Thyroid gland (tissue), 4 donors: ENCODE results near the gene DLG2. TPM values are rescaled to one million over a fixed set of nuclear protein-coding genes. Genes with fewer than 3 reads are reported as not detected.

Source experiments
- DNase-seq, 2 donors: peaks; one replicate each; pipeline ENCODE4 v3.0.0-alpha.2; 2019
- H3K27ac ChIP-seq, 3 donors: fragments of 200-600 bp; sonication (generic); 1 replicate in 2 of 3; 2 replicates in 1 of 3; pipeline ENCODE4 v1.5.1; 2016 to 2019; ENCODE audit warnings: mild to moderate bottlenecking in 1 of 3, moderate library complexity in 1 of 3
- H3K27me3 ChIP-seq: fragments of 200-600 bp; sonication (generic); one replicate; pipeline ENCODE4 v1.5.1; 2019
- H3K36me3 ChIP-seq, 2 donors: fragments of 200-600 bp; sonication (generic); one replicate each; pipeline ENCODE4 v1.5.1; 2016 to 2019
- H3K4me1 ChIP-seq, 2 donors: fragments of 200-600 bp; sonication (generic); one replicate each; pipeline ENCODE4 v1.5.1; 2017 to 2019
- H3K4me3 ChIP-seq, 3 donors: fragments of 200-600 bp; sonication (generic); replicated peaks in 1 of 3; 1 replicate in 2 of 3; 2 replicates in 1 of 3; pipeline ENCODE4 v1.5.1; 2016; ENCODE audit warnings: mild to moderate bottlenecking in 1 of 3
- H3K9me3 ChIP-seq: fragments of 200-600 bp; sonication (generic); one replicate; pipeline ENCODE4 v1.5.1; 2017
- CTCF ChIP-seq, 6 experiments: fragments of 200-600 bp in 3 of 6; fragments of 450-650 bp in 3 of 6; sonication (generic) in 3 of 6; IDR thresholded peaks; one replicate each; pipeline ENCODE4 v1.5.1; 2016 to 2019; ENCODE audit warnings: antibody characterized with exemption in 6 of 6, mild to moderate bottlenecking in 2 of 6, inconsistent platforms in 1 of 6, moderate library complexity in 1 of 6
- POLR2A ChIP-seq, 2 donors: fragments of 450-650 bp; IDR thresholded peaks; one replicate each; pipeline ENCODE4 v1.6.1; 2017; ENCODE audit warnings: antibody characterized with exemption in 2 of 2, mild to moderate bottlenecking in 2 of 2, moderate library complexity in 1 of 2
- WGBS, 2 donors: methylation state at CpG; one replicate each; pipeline ENCODE4 v1.1.5; 2017; 5-methylcytosine and 5-hydroxymethylcytosine counted together
- intact Hi-C: fragments of 100-400 bp; cut with DNase I; formaldehyde crosslinking; loops from one replicate; pipeline ENCODE4 v1.15.1; 2023
- total RNA-seq, 4 donors: library from RNA; depleted of rRNA; stranded (reverse); fragments of >200 nt; gene quantifications; one replicate each; pipeline ENCODE4 v1.2.3, GENCODE V29; 2016

The DLG2 gene
- total RNA-seq, 4 donors from 2014 or later = 29.4 to 79.4 (median 42.4) TPM

GRCh38 chr11:83475760-83476159, 2151.4 kb downstream of the DLG2 start:
- intact Hi-C loops = no loop called here
- H3K4me3 ChIP-seq = no peak overlapping the region
- no peaks in the 10 kb centered on the region for H3K27me3 ChIP-seq
- H3K4me1 ChIP-seq = peaks cover 0 to 14% of the 10 kb centered on the region in 2 donors
- H3K27ac ChIP-seq = no peak overlapping the region
- H3K9me3 ChIP-seq = no peaks in the 10 kb centered on the region
- DNase-seq = no peak
- no peak for TF ChIP-seq CTCF (IDR thresholded peaks at IDR 0.05)
- H3K36me3 ChIP-seq = no peaks in the 10 kb centered on the region
- WGBS, 2 donors = 82 to 91% methylated on average over 3 of the region's 3 CpGs

- intact Hi-C loops = no loop called here
- Histone ChIP-seq H3K9me3 (no peaks in the 10 kb centered on the region), H3K4me1 (peaks cover 3 to 12% of the 10 kb centered on the region in 2 donors), H3K27me3 (no peaks in the 10 kb centered on the region), H3K27ac (no peak overlapping the region), H3K4me3 (no peak overlapping the region), H3K36me3 (no peaks in the 10 kb centered on the region)
- WGBS, 2 donors = 87 to 94% methylated on average over 3 of the region's 3 CpGs
- no peak for TF ChIP-seq CTCF (IDR thresholded peaks at IDR 0.05)
- no peak for TF ChIP-seq POLR2A (IDR thresholded peaks at IDR 0.05)
- DNase-seq = no peak
Measured at GRCh38 chr11:83473743-83474142, 2153.4 kb downstream of the DLG2 start.

GRCh38 chr11:83472806-83473205, 2154.3 kb downstream of the DLG2 start:
- intact Hi-C loops = no loop called here
- Histone ChIP-seq H3K36me3 (no peaks in the 10 kb centered on the region), H3K27me3 (no peaks in the 10 kb centered on the region), H3K4me1 (peaks cover 3 to 8% of the 10 kb centered on the region in 2 donors), H3K9me3 (no peaks in the 10 kb centered on the region), H3K4me3 (no peak overlapping the region), H3K27ac (no peak overlapping the region)
- TF ChIP-seq CTCF (IDR thresholded peaks at IDR 0.05) = no peak
- TF ChIP-seq POLR2A (IDR thresholded peaks at IDR 0.05) = no peak
- no peak for DNase-seq

- 84 to 88% methylated on average over 5 of the region's 5 CpGs for WGBS, 2 donors
- no peak for TF ChIP-seq CTCF (IDR thresholded peaks at IDR 0.05)
- TF ChIP-seq POLR2A (IDR thresholded peaks at IDR 0.05) = no peak
- H3K27ac ChIP-seq = no peak overlapping the region
- no peak for DNase-seq
- intact Hi-C loops = no loop called here
- no peaks in the 10 kb centered on the region for H3K36me3 ChIP-seq
- peaks cover 3 to 5% of the 10 kb centered on the region in 2 donors for H3K4me1 ChIP-seq
- no peaks in the 10 kb centered on the region for H3K9me3 ChIP-seq
- no peaks in the 10 kb centered on the region for H3K27me3 ChIP-seq
- H3K4me3 ChIP-seq = no peak overlapping the region
Measured at GRCh38 chr11:83471831-83472727, 2155.1 kb downstream of the DLG2 start.

DNA sequence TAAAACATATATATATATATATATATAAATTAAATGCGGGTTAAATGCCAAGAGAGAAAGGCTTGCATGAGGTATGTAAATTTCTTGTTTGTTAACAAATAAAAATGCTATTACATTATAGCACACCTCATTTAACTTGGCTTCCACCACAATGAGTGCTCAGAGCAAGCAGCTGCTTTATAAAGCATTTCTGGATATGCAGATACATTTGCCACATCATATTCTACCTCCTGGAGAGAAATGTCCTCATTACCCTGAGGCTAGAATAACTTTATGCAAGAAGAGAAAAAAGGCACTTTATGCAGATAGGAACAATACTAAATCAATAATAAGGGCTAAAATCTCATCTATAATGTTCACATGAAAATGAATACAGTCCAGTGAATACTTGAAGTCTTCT, 2159.3 kb downstream of the DLG2 start:
- no peak overlapping the region for H3K4me3 ChIP-seq
- DNase-seq = no peak
- H3K27me3 ChIP-seq = no peaks in the 10 kb centered on the region
- no peak overlapping the region for H3K27ac ChIP-seq
- WGBS, 2 donors = 92 to 96% methylated on average over 1 of the region's 1 CpG
- H3K9me3 ChIP-seq = no peaks in the 10 kb centered on the region
- peaks cover 3 to 5% of the 10 kb centered on the region in 2 donors for H3K4me1 ChIP-seq
- no peaks in the 10 kb centered on the region for H3K36me3 ChIP-seq
- intact Hi-C loops = no loop called here
- TF ChIP-seq CTCF (IDR thresholded peaks at IDR 0.05) = no peak
- TF ChIP-seq POLR2A (IDR thresholded peaks at IDR 0.05) = no peak
